NK-92 treated with Interleukin-12 subunit alpha and Interleukin-12 subunit beta, amount 100 ng/mL, for 24 hours (cell line): ENCODE data around the gene USP30.
"Not testable (repeated sequence)": the region's sequence is repeated elsewhere in the genome, so short reads cannot be mapped to it uniquely, and the experiment has no call there.

Experiments
- DNase-seq: peaks from one replicate; lab custom pipeline; 2025; lab: John Stamatoyannopoulos, UW

The USP30 gene, protein sequence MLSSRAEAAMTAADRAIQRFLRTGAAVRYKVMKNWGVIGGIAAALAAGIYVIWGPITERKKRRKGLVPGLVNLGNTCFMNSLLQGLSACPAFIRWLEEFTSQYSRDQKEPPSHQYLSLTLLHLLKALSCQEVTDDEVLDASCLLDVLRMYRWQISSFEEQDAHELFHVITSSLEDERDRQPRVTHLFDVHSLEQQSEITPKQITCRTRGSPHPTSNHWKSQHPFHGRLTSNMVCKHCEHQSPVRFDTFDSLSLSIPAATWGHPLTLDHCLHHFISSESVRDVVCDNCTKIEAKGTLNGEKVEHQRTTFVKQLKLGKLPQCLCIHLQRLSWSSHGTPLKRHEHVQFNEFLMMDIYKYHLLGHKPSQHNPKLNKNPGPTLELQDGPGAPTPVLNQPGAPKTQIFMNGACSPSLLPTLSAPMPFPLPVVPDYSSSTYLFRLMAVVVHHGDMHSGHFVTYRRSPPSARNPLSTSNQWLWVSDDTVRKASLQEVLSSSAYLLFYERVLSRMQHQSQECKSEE

DNA sequence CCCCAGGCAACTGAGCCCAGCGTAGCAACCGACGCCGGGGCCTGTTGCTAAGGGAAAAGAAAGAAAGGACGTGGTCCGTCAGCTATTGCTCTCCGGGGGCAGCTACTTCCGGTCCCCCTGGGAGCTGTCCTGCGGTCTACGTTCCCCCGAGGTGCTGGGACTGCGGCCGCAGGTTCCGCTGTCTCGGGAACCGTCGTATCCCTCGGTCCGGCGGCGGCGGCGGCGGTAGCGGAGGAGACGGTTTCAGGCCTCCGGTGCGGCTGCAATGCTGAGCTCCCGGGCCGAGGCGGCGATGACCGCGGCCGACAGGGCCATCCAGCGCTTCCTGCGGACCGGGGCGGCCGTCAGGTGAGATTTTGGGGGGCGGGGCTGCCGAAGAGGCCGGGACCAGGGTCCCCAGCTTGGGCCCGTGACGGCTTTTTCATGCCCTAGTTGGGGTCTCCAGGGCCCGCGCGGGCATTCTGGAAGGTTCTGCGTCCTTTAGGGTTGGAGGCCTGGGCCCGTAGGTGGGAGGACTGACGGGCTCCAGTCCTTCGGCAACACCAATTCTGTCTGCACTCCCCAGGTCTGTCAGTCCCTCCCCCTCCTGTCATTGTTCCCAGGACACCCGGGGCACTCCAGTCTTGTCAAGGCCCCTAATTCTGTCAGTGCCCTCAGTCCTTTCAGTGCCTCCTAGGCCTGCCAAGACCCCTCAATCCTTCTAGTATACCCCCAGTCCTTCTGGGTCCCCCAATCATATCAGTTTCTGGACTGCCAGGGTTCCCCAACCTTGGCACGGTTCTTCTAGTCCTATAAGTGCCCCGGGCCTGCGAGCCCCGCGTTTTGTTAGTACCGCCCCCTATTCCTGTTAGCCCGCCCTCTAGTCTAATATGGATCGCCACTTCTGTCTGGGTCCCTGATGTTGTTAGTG lies at the start of gene USP30:
Gene USP30 (plus strand): TSS at position 163 of the 910 bp plus-strand sequence. CDS start 103 bp downstream, at position 266.
- DNase-seq = peak; percentile 63

DNA sequence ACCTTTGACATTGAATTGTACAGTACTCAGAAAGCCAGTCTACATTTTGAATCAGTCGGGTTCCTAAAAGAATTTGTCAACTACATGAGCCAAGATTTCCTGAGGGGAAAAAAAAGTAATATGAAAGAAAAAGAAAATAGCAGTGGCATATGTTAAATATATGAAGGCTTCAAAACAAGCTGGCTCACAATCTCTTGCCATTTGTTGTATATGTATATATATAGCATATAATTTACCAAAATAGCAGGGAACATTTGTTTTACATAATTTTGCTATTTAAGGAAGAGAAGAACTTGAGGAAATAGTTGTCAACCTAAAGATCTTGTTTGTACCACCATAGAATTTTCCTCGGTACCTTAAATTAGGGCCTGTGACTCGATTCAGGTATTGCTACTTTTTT lies 48.4 kb upstream of the USP30 start:
- DNase-seq = no peak

DNA sequence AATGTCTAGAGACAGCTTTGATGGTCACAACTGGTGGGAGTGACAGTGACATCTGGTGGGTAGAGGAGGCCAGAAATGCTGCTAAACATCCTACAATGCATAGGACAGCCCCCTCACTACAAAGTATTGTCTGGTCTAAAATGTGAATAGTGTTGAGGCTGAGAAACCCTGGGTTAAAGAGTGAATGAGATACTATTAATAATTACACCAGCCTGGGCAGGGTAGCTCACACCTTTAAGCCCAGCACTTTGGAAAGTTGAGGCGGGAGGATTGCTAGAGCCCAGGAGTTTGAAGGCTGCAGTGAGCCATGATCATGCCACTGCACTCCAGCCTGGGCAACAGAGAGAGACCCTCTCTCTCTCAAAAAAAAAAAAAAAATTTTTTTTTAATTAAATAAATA lies 42.6 kb upstream of the USP30 start:
- no peak for DNase-seq

DNA sequence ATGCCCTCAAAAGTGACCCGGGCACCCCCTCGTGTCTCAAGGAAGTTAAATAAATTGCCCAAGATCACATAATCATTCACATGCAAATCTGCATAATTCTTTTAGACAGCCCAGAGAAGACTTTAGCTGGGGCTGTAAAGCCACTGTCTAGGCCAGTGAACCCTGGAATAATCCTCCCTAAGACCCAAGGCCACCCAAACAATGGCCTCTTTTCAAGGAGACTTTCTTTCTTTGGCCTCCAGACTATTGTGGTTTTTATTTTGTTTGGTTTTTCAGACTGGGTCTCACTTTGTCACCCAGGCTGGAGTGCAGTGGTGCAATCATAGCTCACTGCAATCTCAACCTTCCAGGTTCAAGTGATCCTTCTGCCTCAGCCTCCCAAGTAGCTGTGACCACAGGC lies 42.1 kb upstream of the USP30 start:
- no peak for DNase-seq

DNA sequence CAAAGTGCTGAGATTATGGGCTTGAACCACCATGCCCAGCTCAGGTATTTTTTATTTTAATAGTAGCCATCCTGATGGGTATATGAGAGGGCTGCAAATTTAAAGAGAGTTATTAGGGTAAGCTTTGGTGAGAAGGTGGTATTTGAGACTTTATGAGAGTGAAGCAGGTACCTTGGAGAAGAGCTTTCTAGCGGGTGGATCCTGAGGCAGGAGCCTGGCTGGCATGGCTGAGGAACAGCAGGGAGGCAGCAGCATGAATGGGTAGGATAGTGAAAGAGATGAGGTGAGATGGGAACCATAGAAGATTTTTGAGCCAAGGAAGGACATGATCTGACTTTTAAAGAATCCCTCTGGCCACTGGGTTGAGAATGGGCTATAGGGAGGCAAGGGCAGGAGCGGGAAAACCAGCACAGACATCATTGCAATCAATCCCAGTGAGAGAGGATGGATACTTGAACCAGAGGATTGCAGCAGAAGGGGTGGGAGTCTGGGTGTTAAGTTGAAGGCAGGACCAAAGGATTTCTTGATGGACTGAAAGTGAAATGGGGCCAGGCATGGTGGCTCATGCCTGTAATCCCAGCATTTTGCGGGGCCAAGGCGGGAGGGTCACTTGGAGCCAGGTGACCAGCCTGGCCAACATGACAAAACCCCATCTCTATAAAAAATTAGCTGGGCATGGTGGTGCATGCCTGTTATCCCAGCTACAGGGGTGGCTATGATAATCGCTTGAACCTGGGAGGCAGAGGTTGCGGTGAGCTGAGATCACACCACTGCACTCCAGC lies 37.2 kb upstream of the USP30 start:
- DNase-seq = no peak

DNA sequence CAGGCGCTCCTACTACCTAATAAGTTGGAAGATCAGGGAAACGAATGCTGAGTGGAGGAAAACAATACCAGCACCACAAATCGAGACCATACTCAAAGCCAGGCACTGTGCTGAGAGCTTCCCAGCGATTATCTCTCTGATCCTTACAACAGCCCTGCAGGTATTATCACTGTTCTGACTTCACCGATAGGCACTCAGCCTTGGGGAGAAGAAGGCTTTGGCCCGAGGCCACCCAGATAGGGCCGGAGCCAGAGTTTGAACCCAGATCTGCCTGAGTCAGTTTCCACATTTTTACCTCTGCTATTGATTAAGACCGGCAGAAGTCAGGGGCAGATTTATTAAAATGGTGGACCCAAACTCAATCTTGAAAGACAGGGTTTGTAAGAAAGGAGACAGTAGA lies 36.4 kb upstream of the USP30 start:
- no peak for DNase-seq

DNA sequence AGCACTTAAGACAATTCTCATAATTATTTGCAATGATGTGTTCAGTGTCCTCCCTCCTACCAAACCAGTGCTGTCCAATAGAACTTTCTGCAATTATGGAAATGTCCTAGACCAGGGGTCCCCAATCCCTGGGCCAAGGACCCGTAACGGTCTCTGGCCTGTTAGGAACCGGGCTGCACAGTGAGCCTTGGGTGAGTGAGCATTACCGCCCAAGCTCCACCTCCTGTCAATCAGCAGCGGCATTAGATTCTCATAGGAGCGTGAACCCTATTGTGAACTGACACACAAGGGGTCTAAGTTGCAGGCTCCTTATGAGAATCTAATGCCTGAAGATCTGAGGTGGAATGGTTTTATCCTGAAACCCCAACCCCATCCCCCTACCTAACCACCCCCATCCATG lies 35.4 kb upstream of the USP30 start:
- DNase-seq = no peak

DNA sequence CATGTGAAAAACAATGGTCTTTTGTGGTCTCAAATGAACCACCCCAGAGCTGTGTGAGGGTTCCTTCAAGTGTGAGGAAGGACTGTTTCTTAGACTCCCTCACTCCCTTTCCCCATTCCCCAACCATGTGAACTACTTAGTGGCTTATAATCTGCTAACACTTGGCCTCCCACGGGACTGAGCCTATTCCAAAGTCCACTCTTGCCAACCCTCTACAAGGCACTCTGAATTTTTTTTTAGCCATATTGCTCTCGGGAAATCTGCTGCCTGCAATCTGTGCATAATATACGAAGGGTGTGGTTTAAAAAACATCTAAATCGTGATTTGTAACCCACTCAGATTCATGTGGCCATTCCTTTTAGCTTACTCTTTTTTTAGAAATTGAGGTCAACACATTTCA lies 34.1 kb upstream of the USP30 start:
- no peak for DNase-seq

DNA sequence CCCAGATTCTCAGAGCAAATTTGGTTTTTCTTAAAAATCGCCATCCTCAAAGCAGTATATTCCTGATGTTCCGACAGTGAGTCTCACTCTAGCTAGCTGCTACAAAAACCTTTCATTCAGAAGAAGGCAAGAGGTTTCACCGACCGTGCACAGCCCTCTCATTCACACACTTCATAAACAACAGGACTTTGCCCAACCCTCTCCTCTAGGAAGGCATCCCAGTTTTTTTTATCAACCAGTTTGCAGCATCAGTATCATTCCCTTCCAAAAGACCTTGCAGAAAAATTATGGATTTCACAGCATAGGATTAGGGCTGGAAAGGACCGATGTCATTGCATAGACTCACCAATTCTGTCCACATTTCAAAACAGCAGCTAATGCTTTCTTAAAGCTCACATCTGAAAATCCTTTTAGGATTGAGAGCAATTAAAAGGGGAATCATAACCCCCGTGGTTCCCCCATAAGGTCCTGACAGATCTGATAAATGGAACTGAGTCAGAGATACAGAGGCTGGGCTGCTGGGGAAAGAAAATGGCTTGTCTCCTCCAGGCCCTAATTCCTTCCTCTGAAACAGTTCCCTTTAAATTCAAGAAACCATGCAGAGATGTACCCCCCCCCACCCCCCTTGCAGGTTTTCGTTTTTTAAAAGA lies 32.1 kb upstream of the USP30 start:
- no peak for DNase-seq

DNA sequence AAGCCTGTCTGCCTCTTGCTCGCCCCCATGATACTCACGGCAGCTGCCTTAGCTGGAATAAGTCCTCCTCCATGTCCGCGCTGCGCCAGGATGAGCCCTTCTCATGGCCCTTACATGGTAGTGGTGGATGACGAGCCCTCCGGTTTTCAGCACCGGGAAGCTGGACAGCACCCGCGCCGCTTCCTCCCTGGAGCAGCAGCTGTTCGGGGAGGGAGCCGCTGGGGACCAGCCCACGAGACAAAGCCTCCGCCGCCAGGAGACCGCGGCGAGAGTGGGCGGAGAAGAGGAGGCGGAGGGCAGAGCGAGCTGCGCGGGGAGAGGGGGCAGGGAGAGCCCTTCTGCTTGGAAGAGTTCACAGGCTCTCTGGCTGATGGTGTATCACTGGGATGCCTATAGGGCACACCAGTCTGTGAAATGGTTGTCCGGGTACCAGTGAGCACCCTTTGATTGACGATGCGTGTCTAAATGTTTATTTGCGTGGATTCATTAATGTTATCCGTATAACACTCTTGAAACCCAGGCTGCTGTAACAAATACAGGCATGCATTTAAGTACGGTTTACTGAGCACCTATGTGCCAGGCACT lies 31.5 kb upstream of the USP30 start, which contains the start of gene SVOP:
Gene SVOP (minus strand): TSS at position 273 of the 585 bp plus-strand sequence. CDS start 200 bp downstream, at position 73.
- no peak for DNase-seq

DNA sequence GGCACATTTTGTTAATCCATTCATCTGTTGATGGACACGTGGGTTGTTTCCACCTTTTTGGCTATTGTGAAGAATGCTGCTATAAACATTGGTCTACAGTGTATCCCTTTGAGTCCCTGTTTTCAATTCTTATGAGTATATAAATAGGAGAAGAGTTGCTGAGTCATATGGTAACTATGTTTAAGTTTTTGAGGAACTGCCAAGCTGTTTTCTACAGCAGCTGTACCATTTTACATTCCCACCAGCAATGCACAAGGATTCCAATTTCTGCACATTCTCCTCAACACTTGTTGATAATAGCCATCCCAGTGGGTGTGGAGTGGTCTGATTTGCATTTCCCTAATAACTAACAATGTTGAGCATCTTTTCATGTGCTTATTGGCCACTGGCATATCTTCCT lies 24.6 kb upstream of the USP30 start:
- DNase-seq = no peak

DNA sequence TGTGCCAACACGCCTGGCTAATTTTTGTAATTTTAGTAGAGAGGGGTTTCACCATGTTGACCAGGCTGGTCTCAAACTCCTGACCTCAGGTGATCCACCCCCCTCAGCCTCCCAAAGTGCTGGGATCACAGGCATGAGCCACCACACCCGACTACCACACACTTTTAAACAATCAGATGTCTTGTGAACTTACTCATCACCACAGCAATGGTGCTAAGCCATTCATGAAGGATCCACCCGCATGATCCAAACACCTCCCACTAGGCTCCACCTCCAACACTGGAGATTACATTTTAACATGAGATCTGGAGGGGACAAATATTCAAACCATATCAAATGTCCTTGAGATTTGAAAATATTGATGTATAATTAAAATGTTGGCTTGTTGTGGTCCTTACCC lies 23.8 kb upstream of the USP30 start:
- DNase-seq = not testable (repeated sequence)

DNA sequence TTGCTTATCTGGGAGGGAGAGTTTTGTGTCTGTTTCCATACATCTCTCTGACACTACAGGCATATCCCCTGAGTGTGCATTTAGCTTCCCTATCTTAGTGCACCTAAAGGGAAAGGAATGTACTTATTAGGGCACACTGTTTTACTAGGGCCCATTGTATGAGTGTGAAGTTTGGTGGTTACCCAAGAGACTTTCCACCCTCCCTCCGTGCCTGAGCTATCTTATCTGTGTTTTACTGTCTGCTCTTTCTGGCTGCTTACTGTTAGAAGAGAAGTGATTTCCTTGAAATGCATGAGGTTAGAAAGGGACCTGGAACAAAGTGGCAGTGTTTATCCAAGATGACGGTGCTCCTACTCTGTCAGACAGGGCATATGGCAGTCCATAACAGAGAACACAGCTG lies 23.0 kb upstream of the USP30 start:
- no peak for DNase-seq

DNA sequence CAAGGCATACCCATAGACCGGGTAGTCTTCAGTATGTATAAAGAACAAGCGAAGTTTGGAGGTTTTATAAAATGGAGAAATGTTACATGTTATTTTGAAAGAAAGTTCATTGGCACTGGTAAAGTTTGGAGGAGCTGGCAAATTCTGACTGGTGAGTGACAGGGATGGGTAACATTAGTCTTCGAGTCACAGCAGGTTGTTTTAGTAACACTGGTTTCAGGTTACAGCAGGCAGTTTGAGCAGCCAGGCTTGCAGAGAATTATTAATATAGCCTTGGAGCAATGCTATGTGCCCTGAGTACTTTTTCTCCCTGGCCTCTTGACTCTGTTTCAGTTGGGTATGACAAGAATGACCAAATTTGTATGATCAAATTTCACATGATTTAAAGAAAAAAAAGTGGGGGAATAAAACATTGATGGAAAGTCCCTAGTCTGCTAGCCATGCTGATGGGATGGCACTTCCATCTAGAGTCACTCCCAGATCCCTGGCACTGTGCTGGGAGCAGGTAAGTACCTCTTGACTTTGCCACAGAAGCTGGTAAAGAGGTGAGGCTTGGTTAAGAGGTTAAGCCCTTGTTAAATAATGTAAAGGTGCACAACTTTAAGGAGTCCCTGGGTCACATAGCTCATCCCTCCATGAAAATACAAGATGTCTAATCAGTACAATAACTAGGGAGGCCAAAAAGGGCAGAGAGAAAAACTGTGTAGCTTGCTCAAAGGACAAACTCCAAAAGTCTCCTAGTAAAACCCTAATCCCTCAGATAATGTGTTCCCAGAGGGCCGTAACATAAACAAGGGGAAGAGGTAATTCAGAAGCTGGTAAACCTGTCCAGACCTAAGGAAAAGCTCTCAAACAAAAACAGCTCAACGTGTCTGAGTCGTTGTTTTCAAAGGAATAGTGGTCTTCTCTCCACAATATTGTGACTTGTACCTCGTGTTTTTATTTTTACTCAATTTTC lies 18.9 kb upstream of the USP30 start:
- no peak for DNase-seq

DNA sequence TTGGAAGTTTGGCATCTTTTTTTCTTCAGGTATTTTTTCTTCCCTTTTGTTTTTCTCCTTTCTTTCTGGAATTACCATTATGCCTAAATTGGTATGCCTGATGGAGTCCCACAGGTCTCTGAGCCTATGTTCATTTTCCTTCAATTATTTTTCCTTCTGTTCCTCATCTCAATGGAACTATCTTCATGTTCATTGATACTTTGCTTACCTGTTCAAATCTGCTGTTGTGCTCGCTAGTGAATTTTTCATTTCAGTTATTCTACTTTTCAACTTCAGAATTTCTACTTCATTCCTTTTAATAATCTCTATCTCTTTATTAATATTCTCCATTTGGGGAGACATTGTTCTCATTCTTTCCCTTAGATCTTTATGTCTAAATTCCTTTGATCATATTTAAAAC lies 15.4 kb upstream of the USP30 start:
- DNase-seq = no peak

DNA sequence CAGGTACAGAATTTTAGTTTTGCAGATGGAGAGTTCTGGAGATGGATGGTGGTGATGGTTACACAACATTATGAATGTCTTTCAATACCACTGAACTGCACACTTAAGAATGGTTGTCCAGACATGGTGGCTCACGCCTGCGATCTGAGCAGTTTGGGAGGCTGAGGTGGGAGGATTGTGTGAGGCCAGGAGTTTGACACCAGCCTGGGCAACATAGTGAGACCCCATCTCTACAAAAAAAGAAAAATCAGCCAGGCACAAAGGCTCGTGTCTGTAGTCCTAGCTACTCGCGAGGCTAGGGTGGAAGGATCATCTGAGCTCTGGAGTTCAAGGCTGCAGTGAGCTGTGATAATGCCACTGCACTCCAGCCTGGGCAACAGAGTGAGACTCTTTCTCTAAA lies 8.1 kb upstream of the USP30 start:
- DNase-seq = no peak

DNA sequence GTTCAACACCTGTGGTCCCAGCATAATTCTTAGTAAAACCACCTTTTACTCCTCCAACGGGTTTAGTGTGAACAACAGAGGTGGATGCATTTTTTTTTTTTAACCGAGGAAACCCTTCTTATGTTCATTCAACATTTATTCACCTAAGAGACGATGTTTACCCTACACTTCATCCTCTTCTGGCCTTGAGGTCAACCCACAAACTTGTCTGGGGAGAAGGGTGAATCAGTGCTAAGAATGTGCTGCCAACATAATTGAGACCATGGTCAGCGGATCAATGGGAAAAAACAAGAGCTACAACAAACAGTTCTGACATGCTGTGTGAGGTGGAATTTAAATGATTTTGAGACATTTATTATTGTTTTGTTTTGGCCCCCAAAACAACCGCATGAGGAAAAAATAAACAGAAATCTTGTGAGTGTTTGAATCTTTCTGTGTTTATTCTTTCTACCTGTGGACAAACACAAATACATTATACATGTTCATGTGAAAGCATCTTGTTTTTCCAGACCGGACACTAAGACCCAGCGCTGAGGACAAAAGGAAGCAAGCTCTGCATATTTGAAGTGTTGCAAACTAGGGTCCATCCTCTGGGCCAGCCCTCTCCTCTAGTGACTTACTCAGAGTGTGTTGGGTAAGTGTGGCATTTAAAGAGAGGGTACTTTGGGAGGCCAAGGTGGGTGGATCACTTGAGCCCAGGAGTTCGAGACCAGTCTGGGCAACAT lies 5.1 kb upstream of the USP30 start:
- no peak for DNase-seq

DNA sequence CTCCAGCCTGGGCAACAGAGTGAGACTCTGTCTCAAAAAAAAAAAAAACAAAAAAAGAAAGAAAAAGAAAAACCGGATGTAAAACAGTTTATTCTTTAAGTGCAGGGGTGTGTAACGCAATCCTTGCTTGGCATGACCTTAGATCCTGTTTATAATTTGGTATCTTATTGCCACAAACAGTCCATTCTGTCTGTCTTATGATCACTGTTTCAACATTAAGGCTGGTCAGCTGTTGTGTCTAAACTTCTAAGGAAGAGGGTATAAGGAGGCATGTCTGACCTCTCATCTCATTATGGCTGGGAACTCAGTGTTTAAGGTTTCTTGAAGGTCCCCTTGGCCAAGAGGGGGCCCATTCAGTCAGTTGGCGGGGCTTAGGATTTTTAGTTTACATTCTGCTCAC lies 3.7 kb upstream of the USP30 start:
- not testable (repeated sequence) for DNase-seq

DNA sequence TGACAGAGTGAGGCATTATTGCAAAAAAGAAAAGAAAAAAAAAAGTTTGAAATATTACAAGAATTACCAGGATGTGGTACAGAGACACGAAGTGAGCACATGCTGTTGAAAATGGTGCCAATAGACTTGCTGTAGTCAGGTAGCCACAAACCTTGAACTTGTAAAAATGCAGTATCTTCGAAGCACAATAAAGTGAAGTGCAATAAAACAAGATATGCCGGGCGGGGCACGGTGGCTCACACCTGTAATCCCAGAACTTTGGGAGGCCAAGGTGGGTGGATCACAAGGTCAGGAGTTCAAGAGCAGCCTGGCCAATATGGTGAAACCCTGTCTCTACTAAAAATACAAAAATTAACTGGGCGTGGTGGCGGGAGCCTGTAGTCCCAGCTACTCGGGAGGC lies 2.6 kb upstream of the USP30 start:
- DNase-seq = not testable (repeated sequence)
